A673 (cell line): ENCODE data around the gene ENTPD3.

Experiments
- EZH2 ChIP-seq: fragments of 200-600 bp; sonication (generic); IDR thresholded peaks from 2 replicates; pipeline ENCODE4 v1.6.1; 2017; ENCODE audit warnings: borderline replicate concordance, low read depth, mild to moderate bottlenecking, mixed read lengths, antibody characterized with exemption, low read length; ENCODE audit not compliant: poor library complexity, severe bottlenecking
- TF ChIP-seq, protein P1 (sequence below): fragments of 300-800, 200-600 bp; sonication (generic); conservative IDR thresholded peaks from 2 replicates; pipeline ENCODE4 v1.5.1; 2017; ENCODE audit warnings: low read depth, mild to moderate bottlenecking, antibody characterized with exemption, low read length, moderate library complexity, mixed read lengths

DNA sequence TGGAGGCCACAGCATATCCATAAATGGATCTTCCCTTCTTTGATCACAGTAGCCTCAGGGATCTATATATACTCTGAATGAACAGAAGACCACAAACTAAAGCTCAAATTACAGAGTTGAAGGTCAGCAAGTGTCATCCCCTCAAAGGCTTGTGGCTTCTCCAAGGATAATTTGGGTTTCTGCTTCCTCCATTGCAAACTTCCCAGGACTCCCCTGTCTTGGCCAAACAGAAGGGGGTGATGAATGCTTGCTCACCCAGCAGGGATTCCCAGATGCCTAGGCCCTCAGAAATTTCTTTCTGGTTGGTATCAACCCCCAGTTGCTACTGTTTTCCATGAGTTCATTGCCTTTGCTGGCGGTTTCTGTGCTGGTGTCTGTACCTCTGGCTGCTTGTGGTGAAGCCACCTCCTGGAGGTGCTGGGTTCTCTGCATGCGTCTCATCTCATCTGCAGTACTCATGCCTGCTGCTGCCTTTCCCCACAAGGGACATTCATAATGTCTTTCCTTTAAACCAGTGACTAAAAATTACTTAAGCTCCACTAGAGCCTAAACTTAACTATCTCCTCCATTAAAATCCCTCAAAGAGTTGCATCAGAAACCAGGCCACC is 17.7 kb downstream of the ENTPD3 start:
- TF ChIP-seq, protein P1, sequence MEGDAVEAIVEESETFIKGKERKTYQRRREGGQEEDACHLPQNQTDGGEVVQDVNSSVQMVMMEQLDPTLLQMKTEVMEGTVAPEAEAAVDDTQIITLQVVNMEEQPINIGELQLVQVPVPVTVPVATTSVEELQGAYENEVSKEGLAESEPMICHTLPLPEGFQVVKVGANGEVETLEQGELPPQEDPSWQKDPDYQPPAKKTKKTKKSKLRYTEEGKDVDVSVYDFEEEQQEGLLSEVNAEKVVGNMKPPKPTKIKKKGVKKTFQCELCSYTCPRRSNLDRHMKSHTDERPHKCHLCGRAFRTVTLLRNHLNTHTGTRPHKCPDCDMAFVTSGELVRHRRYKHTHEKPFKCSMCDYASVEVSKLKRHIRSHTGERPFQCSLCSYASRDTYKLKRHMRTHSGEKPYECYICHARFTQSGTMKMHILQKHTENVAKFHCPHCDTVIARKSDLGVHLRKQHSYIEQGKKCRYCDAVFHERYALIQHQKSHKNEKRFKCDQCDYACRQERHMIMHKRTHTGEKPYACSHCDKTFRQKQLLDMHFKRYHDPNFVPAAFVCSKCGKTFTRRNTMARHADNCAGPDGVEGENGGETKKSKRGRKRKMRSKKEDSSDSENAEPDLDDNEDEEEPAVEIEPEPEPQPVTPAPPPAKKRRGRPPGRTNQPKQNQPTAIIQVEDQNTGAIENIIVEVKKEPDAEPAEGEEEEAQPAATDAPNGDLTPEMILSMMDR = no peak
- TF ChIP-seq EZH2 = no peak
